Fibroblast of skin of right biceps (primary cell): ENCODE data around the gene FANK1.
"Not testable (repeated sequence)": the region's sequence is repeated elsewhere in the genome, so short reads cannot be mapped to it uniquely, and the experiment has no call there.

Source experiments
- DNase-seq: peaks from one replicate; pipeline ENCODE4 v3.0.0-alpha.2; 2013

Gene FANK1

DNA sequence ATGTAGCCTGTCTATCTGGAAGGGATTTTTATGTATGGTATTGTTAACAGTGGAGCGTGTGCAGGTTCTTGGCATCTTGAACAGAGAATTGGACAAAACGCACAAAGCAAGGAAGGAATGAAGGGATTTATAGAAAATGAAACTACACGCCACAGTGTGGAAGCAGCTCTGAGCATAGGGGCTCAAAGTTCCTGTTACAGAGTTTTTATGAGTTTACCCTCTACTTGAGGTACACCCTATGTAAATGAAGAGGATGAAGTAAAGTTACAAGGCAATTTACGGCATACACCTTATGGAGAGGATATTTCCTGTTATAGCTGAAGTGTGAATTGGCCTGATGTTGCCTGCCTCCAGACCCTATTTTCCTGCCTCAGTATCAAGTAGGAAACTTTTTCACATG is 33.3 kb downstream of the FANK1 start:
- DNase-seq = no peak

DNA sequence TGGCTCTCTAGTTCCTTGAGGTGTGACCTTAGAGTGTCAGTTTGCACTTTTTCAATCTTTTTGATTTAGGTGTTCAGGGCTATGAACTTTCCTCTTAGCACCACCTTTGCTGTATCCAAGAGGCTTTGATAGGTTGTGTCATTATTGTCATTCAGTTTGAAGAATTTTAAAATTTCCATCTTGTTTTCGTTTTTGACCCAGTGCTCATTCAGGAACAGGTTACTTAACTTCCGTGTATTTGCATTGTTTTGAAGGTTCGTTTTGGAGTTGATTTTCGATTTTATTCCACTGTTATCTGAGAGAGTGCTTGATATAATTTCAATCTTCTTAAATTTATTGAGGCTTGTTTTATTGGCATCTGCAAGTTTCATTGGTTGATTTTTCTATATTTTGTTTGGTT is 37.3 kb downstream of the FANK1 start:
- DNase-seq = no peak

DNA sequence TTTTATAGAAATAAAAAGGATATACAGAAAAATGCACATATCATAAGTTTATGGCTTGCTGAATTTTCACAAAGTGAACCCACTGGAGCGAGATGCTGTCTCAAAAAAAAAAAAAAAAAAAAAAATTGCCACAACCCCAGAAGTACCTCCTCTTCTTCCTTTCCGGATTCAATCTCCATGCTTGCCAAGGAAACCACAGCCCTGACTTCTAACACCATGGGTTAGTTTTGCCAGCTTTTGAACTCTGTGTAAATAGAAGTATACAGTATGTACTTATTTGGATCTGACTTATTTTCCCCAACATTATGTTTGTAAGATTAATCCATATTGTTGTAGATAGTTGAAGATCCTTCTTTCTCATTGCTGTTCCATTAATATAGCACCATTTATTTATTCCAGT is 40.0 kb downstream of the FANK1 start:
- no peak for DNase-seq

DNA sequence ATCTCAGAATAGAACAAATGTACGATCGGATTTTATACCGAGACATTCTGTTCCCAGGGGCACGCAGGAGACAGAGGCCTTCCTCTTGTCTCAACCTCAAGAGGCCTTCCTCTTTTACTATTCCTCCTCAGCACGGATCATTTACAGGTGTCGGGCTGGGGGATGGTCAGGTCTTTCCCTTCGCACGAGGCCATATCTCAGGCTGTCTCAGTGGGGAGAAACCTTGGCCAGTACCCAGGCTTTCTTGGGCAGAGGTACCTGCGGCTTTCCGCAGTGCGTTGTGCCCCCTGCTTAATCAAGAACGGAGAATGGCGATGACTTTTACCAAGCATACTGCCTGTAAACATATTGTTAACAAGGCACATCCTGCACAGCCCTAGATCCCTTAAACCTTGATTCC is 44.2 kb downstream of the FANK1 start:
- no peak for DNase-seq

DNA sequence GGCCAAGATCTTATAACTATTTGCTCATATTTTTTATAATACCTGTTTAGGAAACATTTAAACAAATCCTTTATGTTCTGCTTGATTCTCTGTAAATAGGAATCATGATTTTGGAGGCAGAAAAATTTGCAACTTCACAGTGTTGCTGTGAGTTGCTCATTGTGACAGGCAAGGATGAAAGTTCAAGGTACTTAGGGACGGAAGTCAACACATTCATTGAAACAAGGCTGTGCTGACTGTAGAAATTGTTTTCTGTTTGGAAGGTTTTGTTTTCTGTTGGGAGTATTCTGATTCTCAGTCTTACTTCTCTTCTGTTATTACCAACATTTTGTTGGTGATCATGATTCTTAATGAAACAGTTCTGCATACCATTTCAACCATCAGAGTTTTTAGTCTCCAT is 54.9 kb downstream of the FANK1 start:
- DNase-seq = no peak

DNA sequence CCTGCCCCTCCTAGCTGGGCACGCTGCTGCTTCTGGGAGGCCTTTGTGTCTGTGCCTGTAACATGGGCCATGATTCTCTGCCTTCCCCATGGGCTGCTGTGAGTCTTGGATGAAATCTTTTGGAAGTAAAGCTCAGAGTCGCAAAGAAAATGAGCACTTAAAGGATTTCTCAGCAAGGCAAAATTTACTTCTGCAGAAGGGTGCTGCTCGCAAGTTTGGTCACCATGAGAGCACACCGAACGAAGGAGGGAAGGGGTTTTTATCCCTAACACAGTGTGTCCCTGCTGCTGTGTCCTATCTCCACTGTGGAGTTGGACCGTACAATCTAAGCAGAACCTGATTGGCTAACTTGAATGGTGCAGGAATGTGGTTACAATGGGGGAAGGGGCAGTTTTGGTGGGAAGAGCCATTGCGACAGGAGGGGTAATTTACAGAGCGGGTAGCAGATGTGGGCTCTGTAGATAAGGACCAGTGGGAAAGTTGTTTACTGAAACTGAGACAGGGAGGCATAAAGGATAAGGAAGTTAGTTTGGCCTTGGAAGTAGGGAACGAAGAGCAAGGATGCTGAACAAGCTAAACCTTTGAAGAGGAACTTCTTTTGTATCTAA is 57.5 kb downstream of the FANK1 start:
- DNase-seq = no peak

DNA sequence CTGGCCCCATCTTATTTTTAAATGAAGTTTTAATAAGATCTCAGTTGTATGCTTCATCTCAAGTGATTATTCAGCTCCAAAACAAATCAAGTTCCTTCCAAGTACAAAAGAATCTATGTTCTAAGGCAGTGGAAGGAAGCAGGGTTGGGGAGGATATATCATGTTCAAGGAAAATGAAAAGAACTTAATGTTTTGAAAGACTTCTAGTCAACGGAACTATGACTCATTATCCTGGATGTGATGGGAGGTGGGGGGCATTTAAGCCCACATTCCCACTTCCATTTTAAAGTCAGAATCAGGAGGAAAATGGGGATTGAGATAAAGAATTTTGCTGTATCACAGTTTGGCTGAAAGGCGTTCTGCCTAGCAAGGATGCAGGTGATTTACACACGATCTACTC is 59.4 kb downstream of the FANK1 start:
- DNase-seq = no peak

DNA sequence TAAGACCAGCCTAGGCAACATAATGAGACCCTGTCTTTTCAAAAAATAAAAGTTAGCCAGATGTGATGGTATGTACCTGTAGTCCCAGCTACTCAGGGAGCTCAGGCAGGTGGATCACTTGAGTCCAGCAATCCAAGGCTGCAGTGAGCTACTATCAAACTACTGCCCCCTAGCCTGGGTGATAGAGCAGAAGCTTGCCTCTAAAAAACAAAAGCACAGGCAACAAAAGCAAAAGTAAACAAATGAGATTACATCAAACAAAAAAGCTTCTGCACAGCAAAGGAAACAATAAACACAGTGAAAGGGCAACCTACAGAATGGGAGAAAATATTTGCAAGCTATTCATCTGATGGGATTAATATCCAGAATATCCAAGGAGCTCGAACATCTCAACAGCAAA is 65.4 kb downstream of the FANK1 start:
- DNase-seq = no peak

DNA sequence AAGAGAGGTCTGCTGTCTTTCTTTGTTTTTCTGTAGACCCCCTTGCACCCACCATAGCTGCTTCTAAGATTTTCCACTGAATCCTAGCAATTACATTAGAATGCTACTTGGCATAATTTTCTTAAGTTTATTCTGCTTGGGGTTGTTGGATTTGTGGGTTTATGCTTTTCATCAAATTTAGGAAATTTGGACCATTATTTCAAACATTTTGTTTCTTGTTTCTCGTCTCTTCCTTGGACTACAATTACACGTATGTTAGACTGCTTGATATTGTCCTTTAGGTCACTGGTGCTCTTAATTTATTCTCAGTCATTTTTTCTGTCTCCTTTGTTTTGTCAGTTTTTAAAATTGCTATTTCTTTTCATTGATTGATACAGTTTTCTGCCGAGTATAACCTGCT is 65.8 kb downstream of the FANK1 start:
- DNase-seq = no peak

DNA sequence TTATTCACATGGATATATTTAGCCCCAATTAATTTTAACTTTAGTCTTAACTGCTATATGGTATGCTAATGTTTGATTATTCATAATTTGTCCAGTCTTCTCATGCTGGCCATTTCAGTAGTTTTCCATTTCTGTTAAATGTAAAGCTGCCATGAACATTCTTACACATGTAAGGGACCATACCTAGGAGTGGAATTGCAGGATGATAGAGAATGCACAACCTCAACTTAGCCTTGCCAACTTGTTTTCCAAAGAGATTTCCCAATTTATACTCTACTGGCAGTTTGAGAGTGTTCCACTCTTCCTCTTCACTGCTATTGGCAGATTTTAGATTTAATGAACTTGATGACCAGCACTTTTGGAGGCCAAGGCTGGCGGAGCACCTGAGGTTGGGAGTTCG is 68.2 kb downstream of the FANK1 start:
- no peak for DNase-seq

DNA sequence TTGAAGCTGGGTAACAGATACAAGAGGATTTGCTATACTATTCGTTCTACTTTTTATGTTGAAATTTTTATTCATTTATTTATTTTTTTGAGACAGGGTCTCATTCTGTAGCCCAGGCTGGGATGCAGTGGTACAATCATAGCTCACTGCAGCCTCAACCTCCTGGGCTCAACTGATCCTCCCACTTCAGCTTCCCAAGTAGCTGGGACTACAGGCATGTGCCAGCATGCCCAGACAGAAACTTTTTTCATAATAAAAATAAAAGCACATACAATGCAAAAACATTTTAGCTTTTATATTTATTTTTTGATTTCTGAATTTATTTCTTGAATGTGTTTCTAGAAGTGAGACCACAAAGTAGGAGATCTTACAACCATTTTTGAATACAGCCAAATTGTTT is 71.2 kb downstream of the FANK1 start:
- no peak for DNase-seq

DNA sequence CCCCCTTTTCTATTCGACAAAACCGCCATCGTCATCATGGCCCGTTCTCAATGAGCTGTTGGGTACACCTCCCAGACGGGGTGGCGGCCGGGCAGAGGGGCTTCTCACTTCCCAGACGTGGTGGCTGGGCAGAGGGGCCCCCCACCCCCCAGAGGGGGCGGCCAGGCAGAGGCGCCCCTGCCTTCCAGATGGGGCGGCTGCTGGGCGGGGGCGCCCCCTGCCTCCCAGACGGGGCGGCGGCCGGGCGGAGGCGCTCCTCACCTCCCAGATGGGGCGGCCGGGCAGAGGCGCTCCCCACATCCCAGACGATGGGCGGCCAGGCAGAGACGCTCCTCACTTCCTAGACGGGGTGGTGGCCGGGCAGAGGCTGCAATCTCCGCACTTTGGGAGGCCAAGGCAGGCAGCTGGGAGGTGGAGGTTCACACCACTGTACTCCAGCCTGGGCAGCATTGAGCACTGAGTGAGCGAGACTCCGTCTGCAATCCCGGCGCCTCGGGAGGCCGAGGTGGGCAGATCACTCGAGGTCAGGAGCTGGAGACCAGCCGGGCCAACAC is 73.8 kb downstream of the FANK1 start:
- not testable (repeated sequence) for DNase-seq

DNA sequence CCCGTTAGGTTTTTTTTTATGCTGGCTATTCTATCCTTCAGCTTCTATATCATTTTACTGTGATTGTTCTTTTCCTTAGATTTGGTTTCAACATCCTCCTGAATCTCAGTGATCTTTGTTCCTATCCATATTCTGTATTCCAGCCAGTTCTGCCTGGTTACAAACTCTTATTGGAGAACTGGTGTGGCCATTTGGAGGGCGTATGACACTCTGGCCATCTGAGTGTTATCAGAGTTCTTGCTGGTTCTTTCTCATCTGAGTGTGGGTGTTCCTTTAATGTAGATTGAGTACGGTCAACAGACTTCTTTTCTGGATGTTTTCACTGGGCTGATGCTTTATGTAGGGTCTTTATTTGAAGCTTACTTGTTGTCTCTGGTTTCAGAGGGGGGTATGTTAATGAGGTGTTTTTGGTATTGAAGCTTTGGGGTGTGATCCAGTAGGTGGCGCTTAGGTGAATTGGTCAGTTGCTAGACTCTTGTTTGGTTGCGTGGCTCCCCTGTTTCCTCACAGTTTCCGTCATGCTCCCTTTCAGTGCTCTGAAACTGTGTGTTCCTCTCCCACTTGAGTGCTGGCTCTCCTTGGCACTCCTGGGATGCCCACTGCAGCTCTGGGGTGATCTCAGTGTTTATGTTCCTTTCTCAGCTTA is 80.7 kb downstream of the FANK1 start:
- no peak for DNase-seq

DNA sequence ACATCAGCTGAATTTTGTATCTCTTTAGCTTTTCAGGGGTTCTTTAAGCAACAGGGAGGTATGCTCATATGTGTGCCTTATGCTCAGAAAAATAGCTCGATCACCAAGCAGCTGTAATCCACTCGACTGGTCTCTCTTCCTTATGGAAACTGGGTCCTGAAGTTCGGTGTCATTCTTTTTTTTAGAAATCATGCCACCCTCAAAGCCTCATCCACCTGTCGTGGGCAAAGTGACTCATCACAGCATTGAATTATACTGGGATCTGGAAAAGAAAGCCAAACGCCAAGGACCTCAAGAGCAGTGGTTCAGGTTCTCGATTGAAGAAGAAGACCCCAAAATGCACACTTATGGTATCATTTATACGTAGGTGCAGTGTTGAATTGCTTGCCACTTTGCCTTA is 83.6 kb downstream of the FANK1 start:
- DNase-seq = no peak

DNA sequence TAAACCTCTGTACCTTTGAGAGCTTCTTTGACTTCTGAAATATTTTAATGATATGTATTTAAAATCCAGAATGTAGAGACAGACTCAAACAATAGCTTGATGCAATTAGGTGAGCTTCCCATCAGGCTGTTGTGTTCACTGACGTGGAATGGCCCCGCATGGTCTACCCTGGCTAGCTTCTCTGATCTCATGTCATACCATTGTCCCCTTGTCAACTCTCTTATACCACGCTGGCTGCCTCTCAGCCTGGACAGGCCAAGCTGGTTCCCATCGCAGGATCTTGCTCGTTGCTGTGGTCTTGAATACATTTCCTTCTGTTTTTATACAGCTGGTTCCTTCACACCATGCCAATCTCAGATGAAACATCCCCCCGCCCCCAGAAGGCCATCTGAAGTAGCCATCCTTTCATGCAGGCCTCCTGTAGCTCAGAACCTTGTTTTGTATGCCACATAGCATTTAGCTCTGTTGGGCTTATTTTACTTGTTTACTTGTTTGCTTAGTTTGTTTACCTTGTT is 84.2 kb downstream of the FANK1 start:
- no peak for DNase-seq

DNA sequence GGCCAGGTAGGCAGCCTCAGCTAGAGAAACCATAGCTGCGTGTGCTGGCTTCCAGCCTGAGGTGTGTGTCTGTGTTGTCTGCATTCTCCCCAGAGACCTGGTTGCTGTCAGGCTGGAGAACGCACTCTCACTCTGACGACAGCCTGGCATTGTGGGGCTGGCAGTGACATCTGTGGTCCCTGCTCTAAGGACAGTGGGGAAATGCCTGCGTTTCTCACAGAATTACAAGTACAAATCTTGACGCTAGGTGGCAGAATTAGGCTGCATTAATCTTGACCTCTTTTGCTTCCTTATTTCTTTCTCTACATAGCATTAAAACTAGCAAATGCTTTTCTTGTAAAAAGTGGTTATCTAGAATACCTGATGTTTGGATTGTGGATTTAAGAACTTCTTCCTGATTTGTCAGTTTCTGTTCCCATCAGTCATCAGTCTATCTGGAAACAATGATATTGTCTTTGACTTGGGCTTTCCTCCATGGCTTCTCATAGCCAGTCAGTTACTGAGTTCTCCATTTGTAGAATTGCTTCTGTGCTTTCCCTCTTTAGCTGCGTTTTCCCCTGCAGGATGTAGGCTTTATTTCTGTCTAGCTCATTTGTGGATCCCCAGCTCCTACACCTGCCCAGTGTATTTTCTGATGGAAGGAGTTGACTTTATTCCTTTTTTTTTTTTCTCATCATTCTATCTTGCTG is 86.0 kb downstream of the FANK1 start:
- peak; percentile 75 for DNase-seq

DNA sequence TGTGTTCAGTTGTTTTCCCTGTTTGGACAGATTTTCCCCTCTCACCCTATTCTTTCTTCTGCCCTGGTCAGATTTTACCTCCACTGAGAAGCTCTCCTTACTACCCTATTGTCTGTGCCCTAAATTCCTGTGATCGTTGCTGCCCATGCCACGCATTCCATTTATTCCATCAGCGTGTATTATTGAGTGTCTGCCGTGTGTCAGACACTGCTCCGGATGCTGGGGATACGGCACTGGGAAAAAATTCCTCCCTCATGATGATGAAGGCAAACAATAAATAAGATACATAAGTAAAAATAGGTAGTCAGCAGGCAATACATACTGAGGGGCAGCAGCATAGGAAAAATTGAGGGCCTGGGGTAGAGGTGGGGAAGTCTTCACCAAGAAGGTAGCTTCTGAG is 86.8 kb downstream of the FANK1 start:
- peak; percentile 26 for DNase-seq

DNA sequence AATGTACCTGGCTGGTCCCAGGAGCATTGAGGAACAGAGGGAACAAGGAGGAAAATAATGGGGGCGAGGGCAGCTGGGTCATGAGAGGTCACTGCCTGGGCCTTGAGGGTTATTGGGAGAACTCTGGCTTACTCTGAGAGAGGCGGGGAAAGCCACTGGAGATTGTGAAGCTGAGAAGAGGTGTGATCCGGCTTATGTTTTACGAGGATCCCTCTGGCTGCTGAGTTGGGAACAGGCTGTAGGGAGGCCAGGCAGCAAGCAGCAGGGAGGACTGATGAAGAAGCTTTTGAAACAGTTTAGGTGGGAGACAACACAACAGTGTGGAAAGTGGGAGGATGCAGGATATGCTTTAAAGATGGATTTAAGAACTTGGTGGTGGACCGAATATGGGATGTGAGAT is 87.3 kb downstream of the FANK1 start:
- no peak for DNase-seq

DNA sequence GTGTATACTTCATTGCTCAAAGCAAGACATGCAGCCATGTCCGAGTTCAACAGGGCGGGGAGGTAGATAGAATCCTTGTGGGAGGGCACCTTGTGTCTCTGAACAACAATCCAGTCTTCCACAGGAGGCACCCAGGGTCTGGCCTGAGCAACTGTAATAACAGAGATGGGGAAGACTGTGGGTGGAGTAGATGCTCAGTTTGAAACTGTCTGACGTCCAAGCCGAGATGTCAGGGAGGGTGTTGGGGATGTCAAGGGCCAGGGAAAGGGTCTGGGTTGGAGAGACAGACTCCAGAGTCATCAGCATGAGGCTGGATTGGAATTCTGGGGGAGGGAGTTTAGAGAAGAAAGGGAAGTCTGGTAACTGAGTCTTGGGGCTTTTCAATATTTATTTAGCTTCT is 88.0 kb downstream of the FANK1 start:
- no peak for DNase-seq

DNA sequence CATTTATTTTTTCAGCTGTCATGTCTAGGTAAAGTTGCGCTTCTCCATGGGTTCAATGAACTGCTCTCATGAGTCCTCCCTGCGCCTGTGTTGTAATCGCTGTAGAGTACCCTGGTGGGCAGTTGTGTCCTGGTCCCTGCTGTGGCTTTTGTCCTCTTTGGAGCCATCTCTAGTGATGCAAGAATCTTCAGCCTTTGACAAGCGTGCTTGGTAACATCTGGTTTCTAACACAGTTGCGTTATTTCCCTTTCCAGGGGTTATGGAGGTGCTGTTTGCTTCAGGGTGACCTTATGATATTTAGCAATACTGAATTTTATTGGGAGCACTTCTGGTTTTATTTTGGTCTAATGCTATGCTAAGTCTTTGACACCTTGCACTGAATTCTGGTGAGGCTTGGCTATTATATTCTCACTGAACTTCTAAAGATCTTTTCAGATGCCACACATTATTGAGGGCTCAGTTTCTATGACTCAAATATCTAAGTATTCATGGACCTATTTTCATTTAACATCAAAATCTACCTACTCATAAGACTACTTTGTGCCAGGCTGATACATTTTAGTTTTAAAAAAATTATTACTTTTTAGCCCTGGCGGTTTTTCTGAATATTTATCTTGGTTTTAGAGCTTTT is 88.6 kb downstream of the FANK1 start:
- no peak for DNase-seq

DNA sequence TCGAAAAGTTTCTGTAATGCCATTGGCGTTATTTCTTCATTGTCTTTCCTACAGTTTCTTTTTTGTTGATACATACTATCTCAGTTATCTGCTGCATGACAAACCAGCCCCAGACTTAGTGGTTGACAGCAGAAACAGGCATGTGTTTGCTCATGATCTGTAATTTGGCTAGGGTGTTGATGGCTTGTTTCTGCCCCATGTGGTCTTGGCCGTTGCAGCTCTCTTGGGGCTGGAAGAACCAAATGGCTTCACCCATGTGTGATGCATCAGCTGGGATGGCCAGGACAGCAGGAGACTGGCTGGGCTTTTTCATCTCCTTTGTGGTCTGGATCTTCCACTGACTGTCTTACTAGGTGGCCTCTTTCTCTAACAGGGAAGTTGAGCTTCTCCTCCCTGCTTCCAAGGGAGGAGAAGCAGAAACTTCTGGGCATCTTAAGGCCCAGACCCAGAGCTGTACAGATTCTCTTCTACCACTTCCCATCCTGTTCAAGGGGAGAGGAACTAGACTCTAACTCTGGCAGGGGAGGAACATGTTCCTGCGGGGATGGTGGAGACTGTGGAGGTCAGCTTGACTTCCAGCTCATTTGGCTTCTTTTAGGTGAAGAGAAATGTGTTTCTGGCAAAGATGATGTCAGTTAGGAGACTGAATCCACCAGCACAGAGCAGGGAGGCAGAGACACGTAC is 89.3 kb downstream of the FANK1 start:
- DNase-seq = peak; percentile 42

DNA sequence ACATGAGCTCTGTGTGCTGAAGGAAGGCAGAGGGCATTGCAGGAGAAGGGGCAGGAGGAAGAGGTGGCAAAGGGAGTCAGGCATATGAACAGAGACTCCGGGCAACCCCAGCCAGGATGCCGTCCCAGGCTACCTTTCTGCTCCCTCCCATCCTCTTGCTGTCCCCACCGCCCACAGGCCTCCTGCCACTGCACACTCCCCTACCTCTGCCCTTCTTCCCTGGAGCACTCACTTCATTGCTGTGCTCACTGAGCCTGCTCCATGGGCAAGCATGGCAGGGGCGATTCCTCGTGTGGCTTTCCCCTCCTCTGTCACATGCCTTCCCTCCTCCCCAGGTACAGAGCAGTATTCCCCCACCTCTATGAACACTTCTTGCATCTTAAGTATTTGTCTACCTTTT is 93.4 kb downstream of the FANK1 start:
- no peak for DNase-seq

DNA sequence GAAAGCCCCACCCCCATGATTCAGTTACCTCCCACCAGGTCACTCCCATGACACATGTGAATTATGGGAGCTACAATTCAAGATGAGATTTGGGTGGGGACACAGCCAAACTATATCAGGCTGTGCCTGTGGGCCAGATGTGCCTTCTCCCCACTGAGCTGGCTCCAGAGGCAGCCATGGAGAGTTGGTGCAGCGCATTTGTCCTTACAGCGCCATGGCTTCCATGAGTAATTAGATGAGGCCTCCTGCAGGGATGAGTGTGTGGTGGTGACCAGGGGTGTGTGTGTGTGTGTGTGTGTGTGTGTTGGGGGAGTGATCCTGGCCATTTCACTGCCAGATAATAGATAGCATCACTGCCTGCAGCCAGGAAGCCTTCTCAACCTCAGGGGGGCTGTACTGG is 94.6 kb downstream of the FANK1 start:
- no peak for DNase-seq
